ENCODE measurements around the gene RIC1.

DNA sequence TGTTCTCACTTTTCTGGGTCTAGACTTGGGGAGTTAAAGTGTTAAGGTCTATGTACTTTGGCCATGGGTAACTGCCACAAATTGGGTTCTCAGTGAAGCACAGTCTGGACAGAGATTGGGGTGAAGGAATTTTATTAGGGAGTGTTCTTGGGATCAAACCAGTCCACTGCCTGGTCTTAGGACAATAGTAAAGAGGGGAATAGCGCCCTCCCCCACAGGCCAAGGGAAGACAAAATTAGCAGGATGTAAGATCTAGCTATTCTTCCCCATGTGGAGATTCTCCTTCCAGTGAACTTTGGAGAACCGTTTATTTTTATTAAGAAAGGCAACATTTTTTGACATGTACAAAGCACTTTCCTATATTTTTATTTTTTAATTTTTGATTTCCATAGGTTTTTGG is 18.4 kb upstream of the RIC1 start:
- TF ChIP-seq, protein P1, sequence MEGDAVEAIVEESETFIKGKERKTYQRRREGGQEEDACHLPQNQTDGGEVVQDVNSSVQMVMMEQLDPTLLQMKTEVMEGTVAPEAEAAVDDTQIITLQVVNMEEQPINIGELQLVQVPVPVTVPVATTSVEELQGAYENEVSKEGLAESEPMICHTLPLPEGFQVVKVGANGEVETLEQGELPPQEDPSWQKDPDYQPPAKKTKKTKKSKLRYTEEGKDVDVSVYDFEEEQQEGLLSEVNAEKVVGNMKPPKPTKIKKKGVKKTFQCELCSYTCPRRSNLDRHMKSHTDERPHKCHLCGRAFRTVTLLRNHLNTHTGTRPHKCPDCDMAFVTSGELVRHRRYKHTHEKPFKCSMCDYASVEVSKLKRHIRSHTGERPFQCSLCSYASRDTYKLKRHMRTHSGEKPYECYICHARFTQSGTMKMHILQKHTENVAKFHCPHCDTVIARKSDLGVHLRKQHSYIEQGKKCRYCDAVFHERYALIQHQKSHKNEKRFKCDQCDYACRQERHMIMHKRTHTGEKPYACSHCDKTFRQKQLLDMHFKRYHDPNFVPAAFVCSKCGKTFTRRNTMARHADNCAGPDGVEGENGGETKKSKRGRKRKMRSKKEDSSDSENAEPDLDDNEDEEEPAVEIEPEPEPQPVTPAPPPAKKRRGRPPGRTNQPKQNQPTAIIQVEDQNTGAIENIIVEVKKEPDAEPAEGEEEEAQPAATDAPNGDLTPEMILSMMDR (IDR thresholded peaks at IDR 0.05), result no peak
- no peak for TF ChIP-seq POLR2A (IDR thresholded peaks at IDR 0.05)
- no peak for TF ChIP-seq POLR2AphosphoS5 (IDR thresholded peaks at IDR 0.05)

Measured in upper lobe of left lung (tissue), 4 donors.